ENCODE data around the gene MYO9B.
"Not testable (repeated sequence)": the region's sequence is repeated elsewhere in the genome, so short reads cannot be mapped to it uniquely, and the experiment has no call there.

The MYO9B gene

GRCh38 chr19:17145546-17146497, 70.2 kb downstream of the MYO9B start:
- DNase-seq (ENCODE audit: low read depth, low spot score), result no peak

GRCh38 chr19:17148130-17148529, 72.6 kb downstream of the MYO9B start:
- no peak for DNase-seq (ENCODE audit: low read depth, low spot score)

GRCh38 chr19:17149393-17150135, 74.0 kb downstream of the MYO9B start:
- no peak for DNase-seq (ENCODE audit: low read depth, low spot score)

- DNase-seq (ENCODE audit: low read depth, low spot score), result no peak
These were observed 78.4 kb downstream of the MYO9B start for GRCh38 chr19:17153996-17154395.

GRCh38 chr19:17155251-17155650, 79.7 kb downstream of the MYO9B start:
- DNase-seq (ENCODE audit: low read depth, low spot score), result no peak

GRCh38 chr19:17156296-17156946, 80.8 kb downstream of the MYO9B start:
- no peak for DNase-seq (ENCODE audit: low read depth, low spot score)

- no peak for DNase-seq (ENCODE audit: low read depth, low spot score)
These were observed 81.3 kb downstream of the MYO9B start for GRCh38 chr19:17156947-17157302.

- no peak for DNase-seq (ENCODE audit: low read depth, low spot score)
These were observed 83.0 kb downstream of the MYO9B start for GRCh38 chr19:17158584-17158983.

GRCh38 chr19:17159466-17160393, 84.2 kb downstream of the MYO9B start:
- DNase-seq (ENCODE audit: low read depth, low spot score), result peak; percentile 81

- DNase-seq (ENCODE audit: low read depth, low spot score), result no peak
These were observed 85.3 kb downstream of the MYO9B start for GRCh38 chr19:17160908-17161307.

GRCh38 chr19:17162131-17162530, 86.6 kb downstream of the MYO9B start:
- DNase-seq (ENCODE audit: low read depth, low spot score), result not testable (repeated sequence)

- DNase-seq (ENCODE audit: low read depth, low spot score), result no peak
These were observed 87.0 kb downstream of the MYO9B start for GRCh38 chr19:17162580-17162979.

GRCh38 chr19:17163652-17164051, 88.1 kb downstream of the MYO9B start:
- DNase-seq (ENCODE audit: low read depth, low spot score), result no peak

- no peak for DNase-seq (ENCODE audit: low read depth, low spot score)
These were observed 89.1 kb downstream of the MYO9B start for GRCh38 chr19:17164639-17165038.

GRCh38 chr19:17165715-17166114, 90.1 kb downstream of the MYO9B start:
- no peak for DNase-seq (ENCODE audit: low read depth, low spot score)

- no peak for DNase-seq (ENCODE audit: low read depth, low spot score)
These were observed 95.1 kb downstream of the MYO9B start for GRCh38 chr19:17170538-17171297.

- no peak for DNase-seq (ENCODE audit: low read depth, low spot score)
These were observed 96.3 kb downstream of the MYO9B start for GRCh38 chr19:17171874-17172273.

GRCh38 chr19:17172624-17173345, 97.2 kb downstream of the MYO9B start:
- no peak for DNase-seq (ENCODE audit: low read depth, low spot score)

GRCh38 chr19:17178291-17178690, 102.7 kb downstream of the MYO9B start:
- DNase-seq (ENCODE audit: low read depth, low spot score), result no peak

All from iPS DF 19.7 (cell line).